Adipose tissue (tissue), 3 donors: ENCODE measurements around the gene RIPOR2. TPM values are rescaled to one million over a fixed set of nuclear protein-coding genes. Genes with fewer than 3 reads are reported as not detected.

ENCODE experiments used
- H3K27ac ChIP-seq: one replicate; pipeline ENCODE4 v1.5.1; 2013; ENCODE audit warnings: low read depth, low read length
- WGBS, 3 donors: extraction: QIAGEN DNeasy Blood & Tissue Kit; methylation state at CpG; one replicate each; pipeline ENCODE4 v1.1.7; 2013; 5-methylcytosine and 5-hydroxymethylcytosine counted together
- polyA plus RNA-seq, 3 donors: library from polyadenylated mRNA; stranded (reverse); fragments of 200-250 nt; gene quantifications; one replicate each; pipeline ENCODE4 v1.2.3, GENCODE V29; 2013
- donor health status: healthy with polysubstance abuse.
- donor health status: Bipolar disorder and iron deficiency.
- donor health status: healthy.

The RIPOR2 gene
- polyA plus RNA-seq, 3 donors = 1.6 to 12.6 (median 7.5) TPM

DNA sequence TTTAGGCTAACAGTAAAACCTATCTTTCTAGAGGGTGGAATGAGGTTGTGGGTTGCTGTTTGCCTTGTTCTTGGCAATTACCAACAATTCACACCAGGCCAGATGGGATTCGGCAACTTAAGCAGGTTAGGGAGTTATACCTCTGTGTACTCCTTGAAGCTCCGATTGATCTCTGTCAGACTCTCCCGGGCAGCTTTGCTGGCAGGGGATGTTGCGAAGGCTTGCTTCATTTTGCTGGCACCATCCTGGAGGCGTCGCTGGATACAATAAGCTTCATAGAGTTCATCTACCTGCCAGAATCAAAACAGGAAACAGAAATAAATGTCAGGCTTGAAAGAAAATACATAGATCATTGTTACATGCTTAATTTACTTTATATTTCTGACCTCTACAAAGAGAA lies 70.6 kb downstream of the RIPOR2 start:
- H3K27ac ChIP-seq = no peak overlapping the region
- WGBS, 3 donors = 59 to 67% (median 62%) methylated on average over 6 of the region's 6 CpGs

DNA sequence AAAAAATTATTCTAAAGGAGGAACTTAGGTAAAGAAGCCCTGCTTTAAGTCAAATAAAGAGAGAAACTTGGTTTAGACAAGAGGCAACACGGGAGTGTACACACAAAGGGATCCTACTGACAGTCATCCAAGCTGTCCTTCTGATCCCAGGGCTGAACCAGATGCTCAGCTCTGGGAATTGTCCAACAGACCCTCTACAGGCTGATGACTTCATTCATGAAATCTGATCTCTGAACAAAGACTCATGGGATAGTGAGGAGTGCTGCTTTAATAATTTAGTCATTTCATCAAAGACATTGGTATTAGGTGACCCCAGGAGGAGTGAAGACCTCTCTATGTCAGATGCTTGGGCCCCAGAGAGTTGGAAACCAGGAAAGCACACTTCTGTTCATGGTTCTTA lies 71.4 kb downstream of the RIPOR2 start:
- H3K27ac ChIP-seq = no peak overlapping the region
- 70 to 86% (median 77%) methylated on average over 1 of the region's 1 CpG for WGBS, 3 donors

DNA sequence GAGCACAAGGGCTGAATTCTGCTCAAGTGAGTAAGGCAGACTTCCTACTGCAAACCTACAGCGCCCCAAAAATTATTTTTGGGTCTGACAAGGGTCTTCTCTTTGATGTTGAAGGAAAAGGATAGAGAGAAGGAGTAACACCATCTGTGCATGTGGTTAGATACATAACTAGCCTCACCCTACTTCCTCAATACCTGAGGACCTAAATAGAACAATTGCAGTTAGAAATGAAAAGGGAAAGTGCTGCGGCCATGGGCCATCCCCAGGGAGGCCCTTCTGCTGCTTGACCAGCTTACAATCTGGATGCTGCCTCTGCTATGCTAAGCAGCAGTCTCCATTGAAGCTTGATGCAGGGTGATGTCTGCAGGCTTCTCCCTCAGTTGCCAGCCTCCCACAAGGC lies 73.8 kb downstream of the RIPOR2 start:
- WGBS, 3 donors = 77 to 89% (median 77%) methylated on average over 2 of the region's 2 CpGs
- no peak overlapping the region for H3K27ac ChIP-seq

DNA sequence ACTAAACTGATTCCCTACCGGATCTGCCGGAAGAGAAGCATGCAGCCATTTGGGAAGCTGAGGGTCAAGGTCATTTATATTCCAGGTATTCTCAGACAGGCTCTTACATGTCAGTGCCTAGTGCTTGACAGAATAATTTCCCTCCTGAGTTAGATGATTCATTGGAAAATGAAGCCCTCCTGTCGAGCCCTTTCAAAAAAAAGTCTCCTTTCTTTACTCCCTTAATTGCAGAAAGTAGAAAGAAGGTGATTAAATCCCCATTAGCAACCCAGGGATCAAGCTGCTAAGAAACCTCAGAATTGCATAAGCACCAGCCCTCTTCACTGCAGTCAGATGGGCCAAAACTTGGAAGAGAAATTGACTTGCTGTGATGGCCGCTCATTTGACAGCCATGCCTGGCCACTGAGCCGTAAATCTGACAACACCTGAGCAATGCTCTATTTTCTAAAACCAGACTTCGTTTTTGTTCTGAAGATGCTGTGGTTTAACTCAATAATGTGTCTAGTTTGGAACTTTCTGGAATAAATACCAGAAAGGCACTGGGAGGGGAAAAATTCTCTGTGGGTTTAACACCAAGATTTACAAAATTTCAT lies 76.1 kb downstream of the RIPOR2 start:
- WGBS, 3 donors = 79 to 89% (median 83%) methylated on average over 6 of the region's 6 CpGs
- no peak overlapping the region for H3K27ac ChIP-seq

DNA sequence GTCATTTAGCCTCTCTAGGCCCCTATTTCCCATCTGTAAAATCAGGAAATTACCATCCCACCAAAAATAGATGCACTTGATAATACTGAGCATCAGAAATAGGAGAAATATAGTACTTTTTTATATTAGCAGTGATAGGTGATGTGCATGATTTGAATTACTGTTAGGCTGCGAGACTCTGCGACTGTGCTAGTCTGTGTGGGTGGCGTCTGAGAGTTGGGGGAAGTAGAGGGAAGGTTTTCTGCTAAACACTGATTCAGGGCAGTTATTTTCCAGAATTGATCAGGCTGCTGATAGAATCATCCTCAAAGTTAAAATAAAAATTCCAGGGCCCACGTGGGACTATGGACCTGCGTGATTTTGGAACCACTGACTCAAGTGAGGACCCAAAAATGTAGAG lies 76.6 kb downstream of the RIPOR2 start:
- WGBS, 3 donors = 85 to 89% (median 86%) methylated on average over 5 of the region's 5 CpGs
- H3K27ac ChIP-seq = no peak overlapping the region

DNA sequence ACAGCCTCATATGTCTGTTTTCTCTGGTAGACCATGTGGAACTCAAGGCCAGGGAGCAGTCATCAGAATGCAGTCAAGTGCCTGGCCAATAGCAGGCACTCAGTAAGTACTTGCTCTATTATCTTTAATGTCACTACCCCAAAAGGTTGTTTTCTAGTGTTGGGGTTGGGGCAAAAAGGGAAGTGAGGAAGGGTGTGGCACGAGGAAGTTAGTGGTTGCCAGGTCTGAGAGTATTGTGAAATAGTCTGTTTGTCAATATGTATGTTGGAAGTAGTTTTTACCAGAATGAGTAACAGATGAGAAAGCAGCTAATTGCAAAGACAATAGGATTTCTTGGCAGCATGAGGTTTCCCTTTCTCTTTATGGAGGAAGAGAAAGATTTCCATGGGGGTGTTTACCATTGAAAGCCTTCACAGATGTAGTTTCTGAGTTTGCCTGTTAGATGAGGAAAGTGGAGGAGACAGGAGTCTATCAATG lies 77.5 kb downstream of the RIPOR2 start:
- H3K27ac ChIP-seq = no peak overlapping the region
- 16 to 45% (median 18%) methylated on average over 1 of the region's 1 CpG for WGBS, 3 donors

DNA sequence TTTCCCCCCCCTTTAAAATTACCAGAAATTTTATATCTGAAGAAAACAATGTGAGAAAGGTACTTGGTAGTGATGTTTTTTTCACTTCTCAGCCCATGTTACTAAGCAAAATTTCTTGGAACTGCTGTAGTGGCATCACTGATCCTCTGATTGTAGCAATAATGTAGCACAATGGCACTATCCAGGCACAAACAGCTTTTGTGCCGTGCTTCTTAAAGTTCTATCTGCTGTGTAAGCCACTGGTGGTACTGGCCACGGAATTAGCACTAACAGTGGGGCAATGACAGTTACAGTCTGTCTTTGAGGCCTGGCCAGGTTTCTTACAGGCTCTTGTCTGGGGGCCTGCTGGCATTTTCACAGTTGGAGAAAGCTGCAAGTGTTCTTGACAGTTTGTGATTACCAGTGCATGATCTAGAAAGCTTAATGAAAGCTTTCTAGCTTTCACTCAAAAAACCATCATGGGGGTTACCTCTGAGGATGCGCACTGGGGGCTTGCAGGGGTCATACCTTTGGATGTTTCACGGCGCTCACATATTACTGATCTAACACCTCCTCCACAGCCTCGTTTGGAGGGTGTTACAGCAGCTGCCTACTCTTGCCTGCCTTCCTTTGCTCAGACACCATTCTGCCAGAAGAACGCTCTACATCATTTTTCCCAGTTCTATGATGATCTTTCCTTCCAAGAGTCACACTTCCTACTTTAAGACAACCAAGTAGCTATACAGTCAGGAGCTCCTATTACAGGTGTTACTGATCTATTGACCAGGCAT lies 78.7 kb downstream of the RIPOR2 start:
- 78 to 91% (median 90%) methylated on average over 7 of the region's 7 CpGs for WGBS, 3 donors

DNA sequence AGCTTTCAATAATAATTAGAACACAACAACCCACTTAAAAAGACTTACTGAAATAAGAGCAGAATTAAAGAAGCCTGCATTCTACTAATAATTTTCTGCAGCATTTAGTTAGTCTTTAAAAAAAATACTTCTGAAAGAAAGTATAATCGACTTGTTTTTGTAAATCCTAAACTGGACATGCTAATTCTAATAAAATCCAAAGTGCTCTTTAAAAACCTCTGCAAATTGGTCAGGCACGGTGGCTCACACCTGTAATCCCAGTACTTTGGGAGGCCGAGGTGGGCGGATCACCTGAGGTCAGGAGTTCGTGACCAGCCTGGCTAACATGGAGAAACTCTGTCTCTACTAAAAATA lies 79.5 kb downstream of the RIPOR2 start:
- WGBS, 3 donors = 66 to 73% (median 68%) methylated on average over 5 of the region's 5 CpGs
- no peak overlapping the region for H3K27ac ChIP-seq

More for the DNA sequence above, 78.7 kb downstream of the RIPOR2 start:
- peak overlapping the region; percentile 16 for H3K27ac ChIP-seq

DNA sequence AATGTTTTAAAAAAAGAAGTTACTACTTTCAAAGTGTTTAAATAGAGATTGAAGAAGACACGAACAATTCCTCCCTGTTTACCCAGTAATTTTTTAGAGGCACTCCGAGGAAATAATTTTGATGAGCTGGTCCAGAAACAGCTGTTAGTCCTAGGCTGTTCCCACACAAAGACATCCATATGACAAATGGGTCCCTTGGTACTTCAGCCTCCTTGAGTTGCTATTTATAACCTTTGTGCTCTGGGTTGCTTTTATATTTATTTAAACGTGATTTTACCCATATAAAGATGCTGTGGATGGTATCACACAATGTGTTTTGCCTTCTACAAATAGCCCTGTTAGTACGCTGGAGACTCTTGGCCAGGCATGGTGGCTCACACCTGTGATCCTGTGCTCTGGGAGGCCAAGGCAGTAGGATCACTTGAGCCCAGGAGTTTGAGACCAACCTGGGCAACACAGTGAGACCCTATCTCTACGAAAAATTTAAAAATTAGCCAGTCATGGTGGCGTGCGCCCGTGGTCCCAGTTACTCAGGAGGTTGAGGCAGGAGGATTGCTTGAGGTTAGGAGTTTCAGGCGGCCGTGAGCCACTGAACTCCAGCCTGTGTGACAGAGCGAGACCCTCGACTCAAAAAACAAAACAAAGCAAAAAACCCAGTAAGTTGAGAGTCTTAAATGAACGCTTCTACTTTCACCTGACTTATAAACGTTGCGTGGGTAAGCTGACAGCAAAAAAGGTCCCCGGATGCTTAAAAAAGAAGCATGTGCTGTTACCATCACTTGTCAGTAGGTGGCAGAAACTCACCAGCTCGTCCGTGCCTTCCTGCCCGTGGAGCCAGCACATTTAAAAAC lies 80.1 kb downstream of the RIPOR2 start:
- WGBS, 3 donors = 30 to 39% (median 32%) methylated on average over 19 of the region's 19 CpGs
- no peak overlapping the region for H3K27ac ChIP-seq

DNA sequence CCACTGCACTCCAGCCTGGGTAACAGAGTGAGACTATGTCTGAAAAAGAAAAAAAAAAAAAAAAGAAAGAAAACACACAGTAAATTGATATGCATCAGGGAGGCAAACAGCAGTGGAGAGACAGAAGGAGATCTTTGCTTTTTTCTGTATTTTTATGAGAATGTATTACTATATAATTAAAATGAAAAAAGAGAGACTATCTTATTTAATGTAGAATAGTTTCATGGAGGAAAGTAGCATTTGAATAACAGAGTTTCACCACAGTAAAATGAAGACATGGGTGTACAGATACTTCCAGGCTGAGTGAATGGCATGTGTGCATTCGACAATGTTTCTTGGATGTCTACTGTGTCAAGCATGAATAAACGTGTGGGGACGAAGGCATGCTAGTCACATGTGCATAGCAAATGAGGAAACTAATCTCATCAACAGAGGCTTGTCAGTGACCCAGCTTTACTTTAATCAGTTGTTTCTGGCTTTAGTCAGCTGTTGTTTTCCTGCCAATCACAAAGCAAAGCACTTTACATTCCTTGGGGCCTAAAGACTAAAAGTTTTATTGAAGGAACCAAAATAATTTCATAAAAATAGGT lies 81.6 kb downstream of the RIPOR2 start:
- 37 to 77% (median 70%) methylated on average over 3 of the region's 3 CpGs for WGBS, 3 donors
- H3K27ac ChIP-seq = no peak overlapping the region

DNA sequence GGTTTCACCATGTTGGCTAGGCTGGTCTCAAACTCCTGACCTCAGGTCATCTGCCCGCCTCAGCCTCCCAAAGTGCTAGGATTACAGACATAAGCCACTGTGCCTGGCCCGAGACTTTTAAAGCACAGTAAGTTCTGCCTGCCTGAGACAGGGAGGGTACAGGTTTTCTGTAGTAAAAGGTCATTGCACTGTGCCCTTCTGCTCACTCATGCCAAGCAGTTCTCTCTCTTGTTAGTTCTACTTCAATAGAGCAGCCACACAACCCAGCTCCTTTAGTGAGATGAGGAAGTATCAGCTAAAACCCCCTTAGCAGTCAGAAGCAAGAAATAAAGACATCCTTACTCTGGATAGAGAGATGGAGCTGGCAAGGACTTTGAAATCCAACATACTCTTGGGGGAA lies 84.7 kb downstream of the RIPOR2 start:
- no peak overlapping the region for H3K27ac ChIP-seq

DNA sequence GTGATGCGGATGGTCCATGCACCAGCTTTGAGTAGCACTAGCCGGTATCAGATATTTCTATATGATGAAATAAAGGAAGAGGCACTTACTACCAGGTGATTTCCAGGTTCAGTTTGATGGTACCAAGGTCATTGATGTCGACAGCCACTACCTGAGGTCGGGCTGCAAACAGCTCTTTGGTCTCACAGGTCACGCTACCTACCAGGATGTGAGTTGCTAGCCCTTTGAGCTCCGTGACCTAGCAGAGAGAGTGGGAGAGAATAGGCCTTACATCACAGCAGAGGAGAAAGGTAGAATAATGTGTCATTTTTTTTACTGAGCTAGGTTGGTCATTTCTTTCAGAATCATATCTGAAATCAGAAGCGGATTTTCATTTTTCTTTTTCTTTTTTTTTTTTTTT lies 86.0 kb downstream of the RIPOR2 start:
- no peak overlapping the region for H3K27ac ChIP-seq
- WGBS, 3 donors = 89 to 92% (median 92%) methylated on average over 7 of the region's 7 CpGs

More for the DNA sequence above, 84.7 kb downstream of the RIPOR2 start:
- 100% methylated on average over 2 of the region's 2 CpGs for WGBS, 3 donors

DNA sequence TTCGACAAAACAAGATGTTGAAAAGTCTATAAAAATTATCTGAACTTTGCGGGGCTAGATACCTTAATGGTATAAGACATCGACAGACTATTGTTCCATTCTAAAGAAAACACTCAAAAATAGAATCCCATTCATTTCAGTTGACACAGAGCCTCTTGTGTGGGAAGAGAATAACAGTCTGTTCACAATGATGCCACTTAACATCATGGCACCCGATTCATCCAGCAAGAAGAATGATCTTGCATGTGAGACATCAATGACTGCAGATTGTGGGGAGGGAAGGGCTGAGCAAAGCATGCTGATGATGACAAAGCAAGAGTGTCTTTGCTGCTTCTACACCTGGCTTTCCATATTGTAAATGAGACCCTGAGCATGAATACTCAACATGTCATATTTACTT lies 87.3 kb downstream of the RIPOR2 start:
- 93 to 98% (median 95%) methylated on average over 4 of the region's 4 CpGs for WGBS, 3 donors
- H3K27ac ChIP-seq = no peak overlapping the region

DNA sequence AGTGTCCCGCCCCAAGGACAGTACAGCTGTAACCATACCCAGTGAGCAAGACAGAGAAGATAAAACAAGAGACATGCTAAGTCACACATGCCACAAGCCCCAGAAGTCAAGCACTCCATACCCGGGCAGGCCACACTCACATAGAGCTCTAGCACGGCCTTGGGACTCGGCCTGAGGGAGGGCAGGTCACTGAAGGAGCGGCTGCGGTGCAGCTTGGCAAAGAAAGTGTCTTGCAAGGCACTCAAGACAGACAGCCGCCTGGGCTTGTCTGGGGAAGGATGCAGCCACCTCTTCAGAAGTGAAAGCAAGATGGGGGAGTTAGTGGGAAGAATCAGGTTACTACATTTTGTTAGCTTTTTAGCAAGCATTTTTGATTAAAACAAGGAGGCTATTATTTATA lies 88.4 kb downstream of the RIPOR2 start:
- 60 to 96% (median 89%) methylated on average over 7 of the region's 7 CpGs for WGBS, 3 donors
- H3K27ac ChIP-seq = no peak overlapping the region

DNA sequence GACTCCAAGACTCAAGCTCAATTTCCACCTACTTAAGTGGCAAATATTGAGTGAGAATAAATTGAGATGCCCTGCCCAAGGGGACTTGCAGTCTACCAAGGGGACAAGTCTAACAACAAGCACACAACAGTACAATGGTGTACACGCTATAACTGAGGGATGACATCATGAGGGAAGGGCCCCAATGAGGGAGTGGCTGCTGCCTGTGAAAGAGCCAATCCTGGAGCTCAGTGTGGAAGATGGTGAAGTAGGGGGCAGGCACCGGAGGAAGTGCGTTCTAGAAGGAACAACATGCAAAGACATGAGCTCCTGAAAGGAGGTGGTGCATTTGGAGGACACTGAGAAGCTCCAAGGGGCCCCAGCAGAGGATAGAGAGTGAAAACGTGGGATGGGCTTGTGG lies 90.2 kb downstream of the RIPOR2 start:
- H3K27ac ChIP-seq = no peak overlapping the region
- 92 to 97% (median 92%) methylated on average over 4 of the region's 4 CpGs for WGBS, 3 donors

DNA sequence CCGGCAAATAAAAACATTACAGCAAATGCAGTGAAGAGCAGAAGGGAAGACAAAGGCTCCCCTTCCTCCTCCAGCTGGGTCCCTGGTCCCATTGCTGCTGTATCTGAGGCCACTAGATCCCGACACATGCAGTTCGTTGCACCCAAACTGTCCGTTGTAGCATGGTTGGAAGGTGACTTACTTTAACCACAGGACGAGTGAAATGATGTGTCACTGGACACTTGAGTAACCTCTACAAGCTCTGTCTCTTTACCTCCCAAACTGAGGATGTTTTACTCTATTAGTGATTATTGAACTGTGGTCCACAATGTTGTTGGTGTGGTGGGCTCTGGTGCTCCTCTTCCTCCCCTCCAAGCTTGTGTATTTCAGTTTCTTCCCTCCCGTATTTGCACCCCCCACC lies 90.9 kb downstream of the RIPOR2 start:
- 92 to 95% (median 93%) methylated on average over 6 of the region's 6 CpGs for WGBS, 3 donors
- H3K27ac ChIP-seq = no peak overlapping the region

DNA sequence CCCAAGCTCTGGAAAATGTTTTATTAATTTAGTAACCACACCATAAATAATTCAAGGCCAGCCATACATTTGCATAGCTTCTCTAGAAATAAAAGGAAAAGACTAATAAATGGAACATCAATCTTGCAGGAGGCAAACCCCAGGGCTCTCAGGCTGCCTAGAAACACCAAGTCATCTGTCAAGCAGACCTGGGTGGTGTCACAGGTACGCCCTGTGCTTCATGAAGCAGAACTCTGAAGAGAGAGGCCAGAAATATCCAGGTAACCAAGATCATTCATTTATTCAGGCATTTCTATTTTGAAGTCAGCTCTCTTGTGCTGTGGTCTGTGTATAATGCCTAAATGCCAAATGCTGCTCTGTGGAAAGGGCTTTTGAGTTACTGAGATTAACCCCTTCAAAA lies 91.7 kb downstream of the RIPOR2 start:
- 86 to 94% (median 92%) methylated on average over 1 of the region's 1 CpG for WGBS, 3 donors
- H3K27ac ChIP-seq = no peak overlapping the region

DNA sequence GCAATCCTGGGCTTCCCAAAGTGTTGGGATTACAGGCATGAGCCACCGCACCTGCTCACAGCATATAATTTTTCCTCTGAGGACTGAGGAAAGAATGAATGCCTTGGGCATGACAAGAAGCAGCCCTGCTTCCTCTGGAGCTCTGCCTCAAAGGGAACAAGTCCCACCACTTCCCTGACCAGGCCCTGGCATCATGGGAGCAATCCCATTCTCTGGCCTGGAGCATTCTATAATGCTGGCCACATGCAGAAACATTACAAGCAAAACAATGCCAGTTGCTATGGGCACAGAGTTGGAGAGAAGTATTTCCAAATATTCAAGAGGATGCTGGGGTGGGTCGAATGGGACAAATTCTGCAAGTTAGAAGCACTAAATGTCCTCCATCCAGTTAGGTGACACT lies 95.6 kb downstream of the RIPOR2 start:
- 90 to 93% (median 91%) methylated on average over 2 of the region's 2 CpGs for WGBS, 3 donors
- no peak overlapping the region for H3K27ac ChIP-seq

DNA sequence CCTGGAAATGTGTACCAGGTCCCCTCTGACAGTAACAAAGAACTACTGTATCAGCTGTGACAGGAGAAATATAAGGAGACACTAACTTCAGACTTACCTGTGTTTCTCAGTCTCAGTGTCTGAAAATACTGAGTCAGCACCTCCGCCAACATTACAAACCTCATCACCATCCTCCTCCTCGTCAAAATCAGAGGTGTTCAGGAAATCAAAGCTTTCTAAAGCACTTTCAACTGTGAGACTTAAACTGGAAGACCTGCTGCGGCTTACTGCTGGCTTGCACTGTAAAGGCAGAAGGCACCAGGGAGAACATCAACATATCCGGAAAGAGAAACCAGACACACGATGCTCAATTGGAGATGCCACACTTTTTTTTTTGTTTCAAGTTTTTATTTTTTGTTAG lies 96.8 kb downstream of the RIPOR2 start:
- no peak overlapping the region for H3K27ac ChIP-seq
- 87 to 92% (median 89%) methylated on average over 5 of the region's 5 CpGs for WGBS, 3 donors
